HCT116 (cell line): ENCODE data around the gene PAPPA2. TPM values are rescaled to one million over a fixed set of nuclear protein-coding genes. Genes with fewer than 3 reads are reported as not detected.

Experiments
- ATAC-seq: fragments of 200-7000 bp; cut with Tn5 transposase; 2 replicates; pipeline ENCODE4 v1.9.1; 2020; ENCODE audit warnings: mild to moderate bottlenecking, moderate library complexity
- BruUV-seq: library from RNA; stranded (reverse); fragments of 400-500 nt; replicated peaks from 2 replicates; lab custom pipeline; 2021; lab: Mats Ljungman, UMichigan
- CTCF ChIA-PET: fragments of 300-600 bp; sonication (Branson Sonifier 250); formaldehyde crosslinking; loops from one replicate; lab custom pipeline; 2021; ENCODE audit warnings: antibody characterized with exemption; lab: Charles Lee
- POLR2A ChIA-PET: fragments of 300-600, 350-600 bp; sonication (Branson Sonifier 250); formaldehyde crosslinking; loops from one replicate; lab custom pipeline; 2021; ENCODE audit warnings: antibody characterized with exemption; lab: Charles Lee
- RAD21 ChIA-PET, 2 experiments: fragments of 300-600 bp; sonication (Branson Sonifier 250); formaldehyde crosslinking; loops; one replicate each; lab custom pipeline; 2023; ENCODE audit warnings: low total read pairs in 2 of 2; ENCODE audit not compliant: uncharacterized antibody in 2 of 2, unreplicated experiment in 2 of 2, low non-redundant PET in 1 of 2; lab: Charles Lee
- DNase-seq: peaks from one replicate; pipeline ENCODE4 v3.0.0-alpha.2; 2010; ENCODE audit warnings: low read depth, low spot score
- H2AFZ ChIP-seq: fragments of 200-600 bp; shearing (Covaris generic), sonication (generic); 2 replicates; pipeline ENCODE4 v1.6.1; 2017; ENCODE audit warnings: low read depth, mixed run types, mixed read lengths, antibody characterized with exemption, low read length; ENCODE audit not compliant: poor library complexity, severe bottlenecking
- H3K27ac ChIP-seq: 2 replicates; pipeline ENCODE4 v1.5.1; 2012; ENCODE audit warnings: low read depth, low read length
- H3K27me3 ChIP-seq: fragments of 200-600 bp; sonication (generic); 2 replicates; pipeline ENCODE4 v1.6.1; 2016; ENCODE audit warnings: mixed run types, low read length, mixed read lengths; ENCODE audit not compliant: insufficient read depth
- H3K36me3 ChIP-seq, 2 experiments: fragments of 200-500 bp in 1 of 2; fragments of 200-600 bp in 1 of 2; sonication (Bioruptor generic) in 1 of 2; sonication (generic) in 1 of 2; 2 replicates each; pipeline versions ENCODE4 v1.5.1 to v1.6.1; 2014 to 2016; ENCODE audit warnings: low read length in 2 of 2, inconsistent platforms in 1 of 2, mixed read lengths in 1 of 2, mixed run types in 1 of 2; ENCODE audit not compliant: insufficient read depth in 2 of 2, control insufficient read depth in 1 of 2
- H3K4me1 ChIP-seq, 2 experiments: fragments of 200-600 bp in 1 of 2; sonication (generic) in 1 of 2; 2 replicates each; pipeline versions ENCODE4 v1.5.1 to v1.6.1; 2012 to 2017; ENCODE audit warnings: low read length in 2 of 2, inconsistent platforms in 1 of 2, mild to moderate bottlenecking in 1 of 2, mixed read lengths in 1 of 2, mixed run types in 1 of 2, moderate library complexity in 1 of 2; ENCODE audit not compliant: insufficient read depth in 2 of 2, control insufficient read depth in 1 of 2
- H3K4me2 ChIP-seq: fragments of 200-600 bp; sonication (generic); 2 replicates; pipeline ENCODE4 v1.6.1; 2017; ENCODE audit warnings: mixed run types, low read length, mixed read lengths
- H3K4me3 ChIP-seq, 2 experiments: fragments of 200-600 bp in 1 of 2; sonication (generic) in 1 of 2; replicated peaks in 1 of 2; 2 replicates each; pipeline ENCODE4 v1.5.1; 2011 to 2016; ENCODE audit warnings: low read length in 2 of 2, control low read depth in 1 of 2, low read depth in 1 of 2, mild to moderate bottlenecking in 1 of 2, mixed read lengths in 1 of 2, mixed run types in 1 of 2
- H3K79me2 ChIP-seq: fragments of 200-600 bp; sonication (generic); 2 replicates; pipeline ENCODE4 v1.6.1; 2017; ENCODE audit warnings: mild to moderate bottlenecking, mixed run types, low read length, moderate library complexity, mixed read lengths; ENCODE audit not compliant: insufficient read depth
- H3K9ac ChIP-seq: fragments of 200-600 bp; sonication (generic); 2 replicates; pipeline ENCODE4 v1.6.1; 2016; ENCODE audit warnings: low read length, mixed read lengths
- H3K9me2 ChIP-seq: fragments of 200-600 bp; sonication (generic), shearing (Covaris generic); 2 replicates; pipeline ENCODE4 v1.6.1; 2017; ENCODE audit warnings: mixed run types, mild to moderate bottlenecking, moderate library complexity; ENCODE audit not compliant: insufficient read depth
- H3K9me3 ChIP-seq, 2 experiments: fragments of 200-500 bp in 1 of 2; fragments of 200-600 bp in 1 of 2; sonication (Bioruptor generic) in 1 of 2; sonication (generic) in 1 of 2; 2 replicates each; pipeline ENCODE4 v1.6.1; 2014 to 2017; ENCODE audit warnings: low read length in 2 of 2, mixed read lengths in 2 of 2, inconsistent platforms in 1 of 2, low read depth in 1 of 2, mild to moderate bottlenecking in 1 of 2, mixed run types in 1 of 2, moderate library complexity in 1 of 2; ENCODE audit not compliant: control insufficient read depth in 1 of 2, insufficient read depth in 1 of 2
- H4K20me1 ChIP-seq: fragments of 200-600 bp; sonication (generic), shearing (Covaris generic); 2 replicates; pipeline ENCODE4 v1.6.1; 2017; ENCODE audit warnings: mixed run types, mild to moderate bottlenecking, moderate library complexity; ENCODE audit not compliant: insufficient read depth
- ATF3 ChIP-seq: IDR thresholded peaks from 2 replicates; pipeline ENCODE4 v1.6.1; 2012
- CTCF ChIP-seq, 3 experiments: fragments of 200-600 bp in 1 of 3; sonication (generic) in 1 of 3; IDR thresholded peaks in 2 of 3; conservative IDR thresholded peaks in 1 of 3; 2 replicates each; pipeline ENCODE4 v1.5.1; 2012 to 2017; ENCODE audit warnings: low read depth in 2 of 3, low read length in 2 of 3, antibody characterized with exemption in 1 of 3, borderline replicate concordance in 1 of 3, control low read depth in 1 of 3, mild to moderate bottlenecking in 1 of 3, mixed read lengths in 1 of 3, mixed run types in 1 of 3, moderate library complexity in 1 of 3; ENCODE audit not compliant: insufficient read depth in 1 of 3
- ELF1 ChIP-seq: IDR thresholded peaks from 2 replicates; pipeline ENCODE4 v1.6.1; 2012; ENCODE audit warnings: low read depth, borderline replicate concordance
- MAX ChIP-seq: IDR thresholded peaks from 2 replicates; pipeline ENCODE4 v1.6.1; 2012
- RAD21 ChIP-seq: IDR thresholded peaks from 2 replicates; pipeline ENCODE4 v1.6.1; 2012; ENCODE audit warnings: low read depth, mild to moderate bottlenecking
- REST ChIP-seq: IDR thresholded peaks from 2 replicates; pipeline ENCODE4 v1.6.1; 2012; ENCODE audit warnings: low read depth
- SIN3A ChIP-seq: IDR thresholded peaks from 2 replicates; pipeline ENCODE4 v1.6.1; 2012; ENCODE audit warnings: low read depth
- SRF ChIP-seq: IDR thresholded peaks from 2 replicates; pipeline ENCODE4 v1.6.1; 2012; ENCODE audit warnings: low read depth
- YY1 ChIP-seq: IDR thresholded peaks from 2 replicates; pipeline ENCODE4 v1.6.1; 2011; ENCODE audit warnings: low read length, low read depth, moderate library complexity, mild to moderate bottlenecking; ENCODE audit not compliant: insufficient replicate concordance; ENCODE audit errors: extremely low read depth
- ZFX ChIP-seq: fragments of 450-650 bp; IDR thresholded peaks from 2 replicates; pipeline ENCODE4 v1.6.1; 2017
- ZNF274 ChIP-seq: fragments of 200-500 bp; sonication (Bioruptor generic); IDR thresholded peaks from 2 replicates; pipeline ENCODE4 v1.6.1; 2014; ENCODE audit warnings: mild to moderate bottlenecking, low read depth, low read length, inconsistent platforms
- intact Hi-C: fragments of 100-400 bp; cut with micrococcal nuclease; formaldehyde crosslinking; loops from 2 replicates; pipeline ENCODE4 v1.10.0; 2022
- total RNA-seq: library from RNA; stranded (reverse); gene quantifications from one replicate; pipeline ENCODE4 v1.2.1, GENCODE V29; 2021; ENCODE audit not compliant: unreplicated experiment

PAPPA2 gene
- total RNA-seq, 1 experiment from 2014 or later = not detected

- no TSS peak for BruUV-seq
- intact Hi-C loops = no loop called here
- Histone ChIP-seq H3K27ac (no peak overlapping the region), H4K20me1 (no peaks in the 10 kb centered on the region), H3K4me1 (no peaks in the 10 kb centered on the region), H3K9ac (no peak overlapping the region), H3K4me2 (no peak overlapping the region), H3K9me3 (no peaks in the 10 kb centered on the region), H3K9me2 (no peaks in the 10 kb centered on the region), H3K27me3 (peaks cover 39% of the 10 kb centered on the region)
- CTCF ChIA-PET = no interaction called here
- no peak for DNase-seq
- no peak for TF ChIP-seq ZFX
- TF ChIP-seq ATF3 = no peak
- TF ChIP-seq MAX = no peak
- no peak for TF ChIP-seq SIN3A
- TF ChIP-seq RAD21 = no peak
- TF ChIP-seq CTCF (IDR thresholded peaks at IDR 0.05 in 2 of 3, conservative IDR thresholded peaks at IDR 0.05 in 1 of 3; ENCODE audit: borderline replicate concordance in 1 of 3, insufficient read depth in 1 of 3, low read depth in 2 of 3, low read length in 2 of 3) = no peak
- no peak for TF ChIP-seq SRF
- no peak for TF ChIP-seq ELF1
- no peak for TF ChIP-seq REST
- TF ChIP-seq ZNF274 = no peak
- no peak for TF ChIP-seq YY1
- TF ChIP-seq, all 23 proteins: peak for 0
- Histone ChIP-seq H3K79me2 (no peaks in the 10 kb centered on the region), H2AFZ (no peak overlapping the region), H3K4me3 (no peak overlapping the region), H3K36me3 (no peaks in the 10 kb centered on the region)
- RAD21 ChIA-PET = no interaction called here
- POLR2A ChIA-PET = no interaction called here
- ATAC-seq = no peak
Observed at GRCh38 chr1:176557543-176558258, 94.7 kb downstream of the PAPPA2 start.
